ENCODE results near the gene FSCN2. TPM values are rescaled to one million over a fixed set of nuclear protein-coding genes. Genes with fewer than 3 reads are reported as not detected.

FSCN2 gene
- total RNA-seq, 1 experiment from 2014 or later, result 1.6 TPM

DNA sequence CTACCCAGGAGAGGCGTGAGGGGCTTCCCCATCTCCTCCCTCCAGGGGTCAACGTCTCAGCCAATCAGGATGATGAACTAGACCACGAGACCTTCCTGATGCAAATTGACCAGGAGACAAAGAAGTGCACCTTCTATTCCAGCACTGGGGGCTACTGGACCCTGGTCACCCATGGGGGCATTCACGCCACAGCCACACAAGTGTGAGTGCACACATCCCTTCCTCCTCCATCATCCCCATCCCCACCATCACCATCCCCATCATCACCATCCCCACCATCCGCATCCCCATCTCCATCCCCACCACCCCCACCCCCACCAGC, 6.8 kb downstream of the FSCN2 start:
- Histone ChIP-seq H3K23me2 (ENCODE audit: insufficient read length, low read depth, low read length, poor library complexity, severe bottlenecking) (peaks cover 5% of the 10 kb centered on the region), H3K9me3 (ENCODE audit: control insufficient read depth, low read depth, low read length) (no peaks in the 10 kb centered on the region), H3K79me2 (ENCODE audit: insufficient read depth, low read length) (no peaks in the 10 kb centered on the region), H2BK12ac (ENCODE audit: insufficient read length, low read depth, low read length) (no peak overlapping the region), H3K79me1 (ENCODE audit: insufficient read depth, low read depth, low read length, poor library complexity, severe bottlenecking) (no peaks in the 10 kb centered on the region), H2AK5ac (ENCODE audit: insufficient read length, low read length) (no peak overlapping the region), H2BK20ac (ENCODE audit: low read depth, low read length, poor library complexity, severe bottlenecking) (no peak overlapping the region), H3K27ac (ENCODE audit: insufficient read length, low read depth, low read length) (no peak overlapping the region), H3K56ac (ENCODE audit: insufficient read length, low read depth, low read length) (no peak overlapping the region), H3T11ph (ENCODE audit: low read length) (no peak overlapping the region), H2AFZ (ENCODE audit: low read length) (no peak overlapping the region), H3K27me3 (ENCODE audit: insufficient read depth, low read length) (peaks cover 7% of the 10 kb centered on the region; the same call in 1 of the 2 replicates), H3K9ac (ENCODE audit: extremely low read depth, insufficient read length, low read length) (no peak overlapping the region), H4K20me1 (ENCODE audit: control insufficient read depth, insufficient read depth, insufficient read length) (peaks cover 5% of the 10 kb centered on the region), H3K4ac (ENCODE audit: low read depth, low read length) (no peak overlapping the region), H3K18ac (ENCODE audit: insufficient read length, low read depth, low read length) (no peak overlapping the region), H2BK15ac (ENCODE audit: low read depth, low read length) (no peak overlapping the region), H3K4me2 (ENCODE audit: insufficient read depth, insufficient read length, low read length) (no peak overlapping the region), H4K8ac (replicated peaks; ENCODE audit: insufficient read length, low read depth, low read length) (no peak overlapping the region), H4K5ac (ENCODE audit: insufficient read length, low read depth, low read length) (no peak overlapping the region), H2BK5ac (ENCODE audit: insufficient read length, low read length) (no peak overlapping the region), H2BK120ac (ENCODE audit: low read depth, low read length, poor library complexity, severe bottlenecking) (no peak overlapping the region), H3K4me1 (ENCODE audit: insufficient read depth, low read length) (no peaks in the 10 kb centered on the region), H3K14ac (ENCODE audit: insufficient read depth, low read length) (no peak overlapping the region), H3K23ac (ENCODE audit: insufficient read length, low read depth, low read length) (no peak overlapping the region), H4K91ac (ENCODE audit: insufficient read length, low read depth, low read length) (no peak overlapping the region)
- no peak overlapping the region for H3K4me3 Mint-ChIP-seq
- WGBS (ENCODE audit: extremely low coverage, insufficient read length, low lambda C conversion rate), result no CpG with 5 or more reads among the region's 5 CpGs
- no peak for DNase-seq
- TF ChIP-seq, protein P1, sequence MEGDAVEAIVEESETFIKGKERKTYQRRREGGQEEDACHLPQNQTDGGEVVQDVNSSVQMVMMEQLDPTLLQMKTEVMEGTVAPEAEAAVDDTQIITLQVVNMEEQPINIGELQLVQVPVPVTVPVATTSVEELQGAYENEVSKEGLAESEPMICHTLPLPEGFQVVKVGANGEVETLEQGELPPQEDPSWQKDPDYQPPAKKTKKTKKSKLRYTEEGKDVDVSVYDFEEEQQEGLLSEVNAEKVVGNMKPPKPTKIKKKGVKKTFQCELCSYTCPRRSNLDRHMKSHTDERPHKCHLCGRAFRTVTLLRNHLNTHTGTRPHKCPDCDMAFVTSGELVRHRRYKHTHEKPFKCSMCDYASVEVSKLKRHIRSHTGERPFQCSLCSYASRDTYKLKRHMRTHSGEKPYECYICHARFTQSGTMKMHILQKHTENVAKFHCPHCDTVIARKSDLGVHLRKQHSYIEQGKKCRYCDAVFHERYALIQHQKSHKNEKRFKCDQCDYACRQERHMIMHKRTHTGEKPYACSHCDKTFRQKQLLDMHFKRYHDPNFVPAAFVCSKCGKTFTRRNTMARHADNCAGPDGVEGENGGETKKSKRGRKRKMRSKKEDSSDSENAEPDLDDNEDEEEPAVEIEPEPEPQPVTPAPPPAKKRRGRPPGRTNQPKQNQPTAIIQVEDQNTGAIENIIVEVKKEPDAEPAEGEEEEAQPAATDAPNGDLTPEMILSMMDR (conservative IDR thresholded peaks at IDR 0.05), result no peak
- 0 out of 4 replicates have a peak, but pooled peaks cover 5 to 7% of the 10 kb centered on the region in 2 experiments for H3K4me1 Mint-ChIP-seq
- H3K27me3 Mint-ChIP-seq (ENCODE audit: low read depth), result peaks cover 28% of the 10 kb centered on the region
- H3K9me3 Mint-ChIP-seq, result no peaks in the 10 kb centered on the region; a peak in 1 of 5 replicates
- peaks cover 0 to 7% (median 4%) of the 10 kb centered on the region in 3 experiments; a peak in 3 of 7 replicates for H3K36me3 Mint-ChIP-seq (ENCODE audit: insufficient read depth in 1 of 3, low read depth in 3 of 3)
- no peak overlapping the region for H3K27ac Mint-ChIP-seq
